DMS79 (cell line): Measurements from ENCODE around the gene FERMT3.

ENCODE experiments used
- DNase-seq: peaks from one replicate; lab custom pipeline; 2025; lab: John Stamatoyannopoulos, UW

FERMT3 gene

GRCh38 chr11:64249563-64250414, 43.3 kb downstream of the FERMT3 start:
- DNase-seq, result no peak

DNA sequence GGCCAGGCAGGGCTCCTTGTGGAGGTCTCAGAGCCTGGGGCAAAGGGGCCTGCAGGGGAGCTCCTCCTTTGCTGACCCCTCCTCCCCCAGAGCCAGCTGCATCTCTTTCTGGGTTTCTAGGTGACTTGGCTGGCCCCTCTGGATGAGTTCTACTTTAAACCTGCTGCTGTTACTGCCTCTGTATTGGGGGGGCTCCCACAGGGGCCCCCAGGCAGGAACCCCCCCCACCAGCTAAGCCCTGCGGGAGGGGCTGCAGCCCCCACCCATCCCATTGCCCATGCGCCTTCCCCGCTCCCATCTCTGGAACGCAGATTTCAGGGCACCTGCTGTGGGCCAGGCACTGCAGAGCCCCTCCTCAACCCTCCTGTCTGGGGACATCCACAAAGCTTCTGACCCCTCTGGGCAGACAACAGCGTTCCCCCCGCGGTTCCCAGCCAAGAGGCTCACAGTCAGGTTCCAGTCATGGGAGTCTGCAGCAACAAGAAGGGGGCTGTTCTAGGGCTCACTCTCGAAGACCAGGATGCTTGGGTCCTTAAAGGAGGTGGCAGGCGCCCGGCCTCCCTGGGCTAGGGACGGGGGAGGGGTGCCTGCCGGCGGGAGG, 44.0 kb downstream of the FERMT3 start:
- DNase-seq, result peak; percentile 49

DNA sequence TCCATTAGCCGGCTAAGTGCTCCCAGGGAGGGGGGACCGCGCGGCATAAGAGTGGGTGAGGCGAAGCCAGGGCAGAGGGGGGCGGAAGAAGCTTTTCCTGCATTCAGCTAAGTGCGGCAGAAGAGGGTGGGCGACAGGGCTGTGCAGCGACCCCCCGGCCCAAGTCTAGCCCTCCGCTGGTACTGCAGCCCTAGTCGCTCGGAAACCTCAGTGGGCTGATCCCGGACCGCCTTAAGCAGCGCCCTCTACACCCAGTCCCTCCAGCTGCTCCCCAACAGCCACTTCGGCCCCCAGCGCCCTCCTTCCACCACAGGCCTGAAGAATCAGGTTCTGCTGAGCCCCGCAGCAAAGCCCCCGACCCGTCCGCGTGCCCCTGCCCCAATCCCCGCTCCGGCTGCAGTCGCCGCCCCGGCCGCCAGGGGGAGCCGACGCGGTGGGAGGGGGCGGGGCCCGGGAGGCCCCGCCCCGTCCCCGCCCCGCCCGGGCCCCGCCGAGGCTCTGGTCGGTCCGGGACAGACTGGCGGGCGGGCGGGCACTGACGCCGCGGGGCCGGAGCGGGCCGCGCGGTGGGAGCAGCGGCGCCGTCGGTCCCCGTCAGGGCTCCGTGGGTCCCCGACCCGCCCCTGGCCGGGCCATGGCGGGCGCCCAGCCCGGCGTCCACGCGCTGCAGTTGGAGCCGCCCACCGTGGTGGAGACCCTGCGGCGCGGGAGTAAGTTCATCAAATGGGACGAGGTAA, 44.7 kb downstream of the FERMT3 start, which contains the start of gene PLCB3:
Gene PLCB3 (plus strand): TSS at position 515 of the 737 bp plus-strand sequence. CDS start 120 bp downstream, at position 635.
- no peak for DNase-seq

- DNase-seq, result no peak
These were observed 45.2 kb downstream of the FERMT3 start for GRCh38 chr11:64251753-64252002.

- no peak for DNase-seq
These were observed 45.7 kb downstream of the FERMT3 start for GRCh38 chr11:64252003-64252872.

GRCh38 chr11:64253043-64253442, 46.5 kb downstream of the FERMT3 start:
- DNase-seq, result no peak

- DNase-seq, result no peak
These were observed 47.0 kb downstream of the FERMT3 start for GRCh38 chr11:64253481-64253880.

DNA sequence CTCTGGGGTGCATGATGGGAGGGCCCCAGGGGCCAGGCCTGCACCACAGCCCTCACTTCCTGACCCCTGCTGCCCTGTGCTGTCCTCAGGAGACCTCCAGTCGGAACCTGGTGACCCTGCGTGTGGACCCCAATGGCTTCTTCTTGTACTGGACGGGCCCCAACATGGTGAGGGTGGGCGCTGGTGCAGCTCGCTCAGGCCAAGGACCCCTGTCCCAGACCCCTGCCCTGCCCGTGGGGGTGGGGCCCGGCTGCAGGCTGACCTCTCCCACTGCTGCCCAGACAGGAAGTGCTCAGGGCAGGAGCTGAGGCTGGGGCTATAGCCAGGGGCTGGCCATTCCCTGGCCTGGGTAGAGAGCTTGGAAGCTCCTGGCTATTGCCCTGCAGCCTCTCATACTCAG, 47.8 kb downstream of the FERMT3 start:
- no peak for DNase-seq

DNA sequence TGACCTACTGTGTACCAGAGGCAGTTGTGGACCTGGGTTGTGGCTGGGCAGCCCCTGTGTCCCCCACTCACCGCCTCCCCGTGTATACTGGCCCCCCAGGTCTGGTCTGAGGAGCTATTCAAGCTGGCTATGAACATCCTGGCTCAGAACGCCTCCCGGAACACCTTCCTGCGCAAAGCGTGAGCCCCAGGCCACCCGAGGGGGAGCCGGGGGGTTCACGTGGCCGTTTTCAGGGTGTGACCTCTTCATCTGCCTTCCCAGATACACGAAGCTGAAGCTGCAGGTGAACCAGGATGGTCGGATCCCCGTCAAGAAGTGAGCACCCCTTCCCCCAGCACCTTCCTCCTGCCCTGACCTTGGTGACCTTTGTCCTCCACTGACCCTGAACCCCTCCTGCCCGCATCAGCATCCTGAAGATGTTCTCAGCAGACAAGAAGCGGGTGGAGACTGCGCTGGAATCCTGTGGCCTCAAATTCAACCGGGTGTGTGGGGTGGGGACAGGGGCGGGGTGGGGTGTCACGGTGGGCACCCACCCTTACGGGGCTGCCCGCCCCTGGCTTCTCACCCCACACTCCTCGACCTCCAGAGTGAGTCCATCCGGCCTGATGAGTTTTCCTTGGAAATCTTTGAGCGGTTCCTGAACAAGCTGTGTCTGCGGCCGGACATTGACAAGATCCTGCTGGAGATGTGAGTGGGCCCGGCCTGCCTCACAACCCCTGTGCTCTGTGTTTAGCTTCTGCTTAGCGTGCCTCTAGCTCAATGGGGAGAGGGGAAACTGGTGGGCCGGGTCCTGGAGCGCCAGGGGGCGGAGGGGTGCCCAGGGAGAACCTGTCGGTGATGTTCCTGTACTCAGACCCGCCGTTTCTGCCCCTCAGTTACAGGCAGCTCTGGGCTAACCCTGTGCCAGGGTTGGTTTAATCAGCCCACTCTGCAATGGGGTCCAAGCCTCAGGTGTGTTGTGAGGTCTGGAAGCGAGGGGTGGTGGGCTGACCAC, 48.9 kb downstream of the FERMT3 start:
- no peak for DNase-seq

GRCh38 chr11:64256300-64256699, 49.8 kb downstream of the FERMT3 start:
- DNase-seq, result no peak

DNA sequence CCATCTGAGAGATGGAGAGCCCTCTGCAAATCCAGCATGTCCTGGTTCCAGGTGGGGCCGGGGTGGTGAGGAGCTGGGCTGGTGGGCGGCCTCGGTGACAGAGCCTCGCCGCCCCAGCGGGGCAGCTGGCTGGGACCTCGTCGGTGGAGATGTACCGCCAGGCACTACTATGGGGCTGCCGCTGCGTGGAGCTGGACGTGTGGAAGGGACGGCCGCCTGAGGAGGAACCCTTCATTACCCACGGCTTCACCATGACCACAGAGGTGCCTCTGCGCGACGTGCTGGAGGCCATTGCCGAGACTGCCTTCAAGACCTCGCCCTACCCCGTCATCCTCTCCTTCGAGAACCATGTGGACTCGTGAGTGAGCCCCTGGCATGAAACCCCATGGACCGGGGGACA, 51.8 kb downstream of the FERMT3 start:
- DNase-seq, result no peak

DNA sequence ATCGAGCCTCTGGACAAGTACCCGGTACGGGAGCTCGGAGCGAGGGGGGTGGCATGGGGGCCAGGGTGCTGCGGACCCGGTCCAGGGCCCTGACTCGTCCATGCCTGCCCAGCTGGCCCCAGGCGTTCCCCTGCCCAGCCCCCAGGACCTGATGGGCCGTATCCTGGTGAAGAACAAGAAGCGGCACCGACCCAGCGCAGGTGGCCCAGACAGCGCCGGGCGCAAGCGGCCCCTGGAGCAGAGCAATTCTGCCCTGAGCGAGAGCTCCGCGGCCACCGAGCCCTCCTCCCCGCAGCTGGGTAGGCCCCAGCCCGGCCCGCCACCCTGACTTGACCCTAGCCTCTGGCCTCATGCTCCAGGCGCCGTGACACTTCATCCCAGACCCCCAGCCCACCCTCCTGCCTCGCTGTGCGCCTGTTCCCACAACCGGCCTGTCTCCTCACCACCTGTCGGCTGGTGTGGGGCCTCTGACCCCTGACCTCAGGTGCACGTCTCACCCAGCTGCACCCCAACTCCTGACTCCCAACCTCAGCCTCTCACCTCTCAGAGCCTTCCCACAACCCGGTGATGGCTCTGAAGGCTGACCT, 52.5 kb downstream of the FERMT3 start:
- no peak for DNase-seq

- no peak for DNase-seq
These were observed 53.1 kb downstream of the FERMT3 start for GRCh38 chr11:64259533-64260067.

- DNase-seq, result no peak
These were observed 53.7 kb downstream of the FERMT3 start for GRCh38 chr11:64260147-64260708.

GRCh38 chr11:64261556-64262080, 55.1 kb downstream of the FERMT3 start:
- DNase-seq, result no peak

DNA sequence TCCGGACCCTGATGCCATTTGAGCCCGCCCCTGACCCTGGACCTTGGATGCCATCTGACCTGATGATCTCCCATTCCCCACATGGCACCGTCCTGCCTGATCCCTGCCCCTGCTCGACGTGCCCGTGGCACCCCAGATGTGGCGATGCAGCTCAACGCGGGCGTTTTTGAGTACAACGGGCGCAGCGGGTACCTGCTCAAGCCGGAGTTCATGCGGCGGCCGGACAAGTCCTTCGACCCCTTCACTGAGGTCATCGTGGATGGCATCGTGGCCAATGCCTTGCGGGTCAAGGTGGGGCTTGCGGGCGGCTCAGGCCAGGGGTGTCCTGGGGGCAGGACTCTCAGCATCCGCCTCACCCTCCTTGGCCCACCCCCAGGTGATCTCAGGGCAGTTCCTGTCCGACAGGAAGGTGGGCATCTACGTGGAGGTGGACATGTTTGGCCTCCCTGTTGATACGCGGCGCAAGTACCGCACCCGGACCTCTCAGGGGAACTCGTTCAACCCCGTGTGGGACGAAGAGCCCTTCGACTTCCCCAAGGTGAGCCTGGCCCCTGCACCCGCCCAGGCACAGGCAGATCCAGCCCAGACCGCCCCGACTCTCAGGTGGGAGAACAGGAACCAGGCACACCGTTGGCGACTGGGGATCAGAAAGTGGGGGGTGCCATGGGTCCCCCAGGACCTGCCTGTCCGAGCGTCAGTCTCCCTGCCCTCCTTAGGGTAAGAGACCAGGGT, 55.9 kb downstream of the FERMT3 start:
- no peak for DNase-seq

DNA sequence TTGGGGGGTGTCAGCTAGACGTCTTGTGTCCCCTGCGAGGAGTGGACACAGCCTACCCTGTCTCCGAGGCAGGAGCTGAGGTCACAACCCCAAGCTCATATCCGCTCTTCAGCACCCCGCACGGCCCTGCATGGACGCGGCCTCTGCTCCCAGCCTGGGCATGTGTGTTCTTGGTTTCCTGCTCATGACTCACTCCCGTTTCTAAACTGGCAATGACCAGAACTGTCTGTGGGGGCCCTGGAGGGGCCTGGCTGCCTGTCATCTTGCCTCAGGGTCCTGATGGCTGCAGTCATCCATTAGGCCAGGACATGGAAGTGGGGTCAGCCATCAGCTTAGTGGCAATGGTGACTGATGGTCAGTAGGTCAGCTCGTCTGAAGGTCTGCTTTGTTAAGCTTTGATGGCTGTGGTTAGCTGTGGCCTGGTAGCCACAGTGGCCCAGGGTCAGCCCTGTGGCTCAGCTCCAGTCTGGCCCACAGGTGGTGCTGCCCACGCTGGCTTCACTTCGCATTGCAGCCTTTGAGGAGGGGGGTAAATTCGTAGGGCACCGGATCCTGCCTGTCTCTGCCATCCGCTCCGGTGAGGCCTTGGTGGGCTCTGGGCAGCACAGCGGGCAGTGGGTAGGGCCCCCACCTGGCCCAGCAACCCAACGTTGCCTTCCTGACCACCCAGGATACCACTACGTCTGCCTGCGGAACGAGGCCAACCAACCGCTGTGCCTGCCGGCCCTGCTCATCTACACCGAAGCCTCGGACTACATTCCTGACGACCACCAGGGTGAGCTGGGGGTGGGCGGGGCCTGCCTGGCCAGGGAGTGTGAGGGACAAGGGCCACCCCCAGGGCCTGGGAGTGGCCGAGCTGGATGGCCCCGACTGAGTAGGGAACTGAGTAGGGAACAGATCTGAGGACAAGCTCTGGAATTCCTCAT, 56.8 kb downstream of the FERMT3 start:
- DNase-seq, result no peak

DNA sequence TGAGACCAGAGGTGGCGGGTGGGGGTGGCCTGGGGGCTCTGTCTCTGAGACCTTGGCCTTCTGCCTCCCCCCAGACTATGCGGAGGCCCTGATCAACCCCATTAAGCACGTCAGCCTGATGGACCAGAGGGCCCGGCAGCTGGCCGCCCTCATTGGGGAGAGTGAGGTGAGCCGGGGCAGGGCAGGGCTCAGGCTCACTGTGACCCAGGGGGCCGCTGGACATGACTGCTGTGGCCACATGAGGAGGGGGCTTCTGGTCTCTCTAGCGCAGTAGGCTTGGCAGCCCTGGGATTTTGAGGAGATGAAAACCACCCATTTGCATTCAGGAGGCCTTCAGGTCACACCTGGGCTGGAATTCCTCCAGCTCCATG, 57.4 kb downstream of the FERMT3 start:
- DNase-seq, result no peak
